Bronchus fibroblast of lung (primary cell): ENCODE measurements around the gene NMRK1. TPM values are rescaled to one million over a fixed set of nuclear protein-coding genes. Genes with fewer than 3 reads are reported as not detected.

ENCODE experiments used
- total RNA-seq: library from RNA; depleted of rRNA; stranded (reverse); fragments of >200 nt; gene quantifications from 2 replicates; pipeline ENCODE4 v1.2.3, GENCODE V29; 2015

Gene NMRK1
- total RNA-seq, result 13.4 and 14.1 TPM in 2 replicates

GRCh38 chr9:75087824-75088645 is at the start of gene NMRK1, which contains the start of gene OSTF1:
Gene NMRK1, minus strand, starts transcription at chr9:75088155. Its CDS starts 5,040 bp downstream, at chr9:75083115.
Gene OSTF1, plus strand, starts transcription at chr9:75088514. Its CDS starts 179 bp downstream, at chr9:75088693.

Other genes with a start within 250 kb of the NMRK1 start
- under 0.01 TPM in 2 replicates for gene TRPM6, start 200.2 kb downstream of the NMRK1 start, total RNA-seq
- 7.3 and 10.6 TPM in 2 replicates for gene C9orf40, start 135.2 kb downstream of the NMRK1 start, total RNA-seq
- gene CARNMT1, start 59.9 kb downstream of the NMRK1 start, total RNA-seq, result 13.8 and 15.8 TPM in 2 replicates
- 40.0 and 40.3 TPM in 2 replicates for gene OSTF1, start 359 bp upstream of the NMRK1 start, total RNA-seq